Ishikawa (cell line): ENCODE results near the gene BOLL.

ENCODE experiments used
- EP300 ChIP-seq: IDR thresholded peaks from 2 replicates; pipeline ENCODE4 v1.6.1; 2012; ENCODE audit warnings: borderline replicate concordance
- TAF1 ChIP-seq: IDR thresholded peaks from 2 replicates; pipeline ENCODE4 v1.6.1; 2012; ENCODE audit warnings: low read depth, mild to moderate bottlenecking
- YY1 ChIP-seq: IDR thresholded peaks from 2 replicates; pipeline ENCODE4 v1.6.1; 2012; ENCODE audit warnings: low read depth

DNA sequence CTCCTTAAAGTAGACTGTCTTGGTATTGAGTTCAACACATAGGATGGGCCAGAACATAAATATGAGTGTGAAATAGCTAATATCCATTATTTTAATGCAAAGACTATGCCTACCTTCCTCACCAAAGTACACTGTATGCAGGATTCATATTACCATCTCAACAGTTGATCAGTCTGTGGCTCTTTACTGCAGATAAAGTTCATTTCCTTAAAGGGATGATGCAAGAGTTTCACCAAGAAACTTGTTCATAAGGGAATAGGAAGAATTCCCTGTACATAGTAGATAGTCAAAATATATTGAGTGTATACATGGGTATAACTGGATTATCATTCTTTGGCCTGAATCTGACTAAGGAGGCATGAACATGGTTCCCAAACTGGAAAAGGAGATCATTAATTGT, 44.9 kb downstream of the BOLL start:
- TF ChIP-seq TAF1 = no peak
- TF ChIP-seq EP300 = no peak
- TF ChIP-seq YY1 = no peak
